Erythroblast (primary cell): ENCODE results near the gene CCNE1.

Experiments
- DNase-seq, 2 experiments: peaks; one replicate each; lab custom pipeline; 2025; lab: John Stamatoyannopoulos, UW
- GATA1 ChIP-seq: IDR thresholded peaks from 2 replicates; pipeline ENCODE4 v1.6.1; 2011; ENCODE audit warnings: low read depth, mild to moderate bottlenecking, control low read depth, low read length, moderate library complexity
- POLR2A ChIP-seq: IDR thresholded peaks from 2 replicates; pipeline ENCODE4 v1.6.1; 2011; ENCODE audit warnings: mild to moderate bottlenecking, low read length

CCNE1 gene

DNA sequence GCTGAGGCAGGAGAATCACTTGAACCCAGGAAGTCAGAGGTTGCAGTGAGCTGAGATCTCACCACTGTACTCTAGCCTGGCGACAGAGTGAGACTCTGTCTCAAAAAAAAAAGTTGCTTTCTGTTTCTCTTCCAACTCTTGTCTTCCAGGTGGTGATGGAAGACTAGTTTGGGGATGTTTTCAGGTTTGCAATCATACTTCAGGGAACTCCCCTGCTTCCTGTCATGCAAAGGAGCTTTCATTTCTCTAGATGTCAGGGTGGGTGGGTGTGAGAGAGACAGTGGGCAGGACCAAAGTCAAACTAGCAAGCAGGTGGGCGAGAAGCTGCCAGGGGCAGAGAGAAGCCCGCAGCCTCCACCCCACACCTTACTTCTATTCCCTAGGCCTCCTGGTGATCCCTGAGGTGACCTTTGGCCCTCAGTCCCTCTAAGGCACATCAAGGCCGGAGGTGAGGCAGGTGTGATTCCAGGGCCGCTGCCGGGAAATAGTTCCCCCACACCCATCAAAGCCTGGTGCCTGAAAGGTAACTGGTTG is 25.7 kb downstream of the CCNE1 start:
- DNase-seq, result no peak
- TF ChIP-seq POLR2A (no peak), GATA1 (no peak)

- no peak for DNase-seq
- TF ChIP-seq POLR2A (no peak), GATA1 (no peak)
Measured at GRCh38 chr19:29837996-29838395, 26.2 kb downstream of the CCNE1 start.

GRCh38 chr19:29840066-29840950 is 28.5 kb downstream of the CCNE1 start:
- no peak for DNase-seq
- TF ChIP-seq GATA1, result no peak
- TF ChIP-seq POLR2A, result no peak

DNA sequence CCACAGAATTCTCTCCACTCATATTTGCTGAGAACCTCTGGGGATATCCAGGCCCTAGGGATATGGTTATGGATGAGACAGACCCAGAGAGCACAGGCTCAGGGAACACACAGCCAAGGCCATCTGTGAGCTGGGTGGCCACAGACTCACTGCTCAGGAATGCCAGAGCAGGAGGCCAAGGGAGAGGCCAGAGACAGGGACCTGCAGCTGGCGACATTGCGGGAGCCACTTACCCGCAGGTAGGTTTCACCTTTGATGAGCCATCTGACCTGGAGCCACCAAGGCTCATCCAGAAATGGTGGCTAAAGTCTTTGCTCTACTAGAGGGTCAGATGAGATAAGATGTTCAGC is 29.4 kb downstream of the CCNE1 start:
- DNase-seq, result no peak
- no peak for TF ChIP-seq GATA1
- no peak for TF ChIP-seq POLR2A

DNA sequence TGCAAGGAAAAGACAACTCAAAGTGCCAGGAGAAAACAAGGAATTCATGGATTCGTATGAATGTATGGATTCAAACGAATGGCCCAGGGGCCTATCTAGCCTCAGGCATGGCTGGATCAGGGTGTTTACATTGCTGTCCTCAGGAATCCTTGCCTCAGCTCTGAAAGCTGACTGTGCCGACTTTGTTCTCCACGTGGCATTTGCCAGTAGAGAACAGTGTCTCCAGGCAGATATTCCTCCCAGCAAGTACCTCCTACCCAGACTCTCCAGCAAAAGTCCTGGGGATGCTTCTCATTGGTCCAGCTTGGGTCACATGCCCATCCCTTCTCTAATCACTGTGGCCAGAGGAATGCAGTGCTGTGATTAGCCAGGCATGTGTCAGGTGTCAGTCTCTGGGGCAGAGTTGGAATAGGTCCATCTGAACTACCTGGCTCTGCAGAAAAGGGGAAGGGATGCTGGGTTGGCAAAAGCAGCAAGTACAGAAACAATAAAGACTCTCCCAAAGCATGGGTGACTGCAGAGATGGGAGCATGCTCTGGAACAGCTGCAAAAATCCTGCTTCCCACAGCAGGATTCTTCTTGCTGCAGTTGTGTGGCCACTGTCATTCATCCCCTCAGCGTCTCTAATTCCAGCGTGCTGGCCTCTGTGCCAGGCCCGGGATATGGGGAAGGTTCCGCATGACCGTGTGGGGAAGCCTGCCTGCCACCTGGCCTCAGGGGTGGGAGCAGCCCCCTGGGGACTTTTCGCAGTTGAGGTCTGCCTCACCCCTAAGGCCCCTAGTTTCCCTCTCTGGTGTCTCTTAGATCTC is 30.0 kb downstream of the CCNE1 start:
- TF ChIP-seq POLR2A (no peak), GATA1 (no peak)

DNA sequence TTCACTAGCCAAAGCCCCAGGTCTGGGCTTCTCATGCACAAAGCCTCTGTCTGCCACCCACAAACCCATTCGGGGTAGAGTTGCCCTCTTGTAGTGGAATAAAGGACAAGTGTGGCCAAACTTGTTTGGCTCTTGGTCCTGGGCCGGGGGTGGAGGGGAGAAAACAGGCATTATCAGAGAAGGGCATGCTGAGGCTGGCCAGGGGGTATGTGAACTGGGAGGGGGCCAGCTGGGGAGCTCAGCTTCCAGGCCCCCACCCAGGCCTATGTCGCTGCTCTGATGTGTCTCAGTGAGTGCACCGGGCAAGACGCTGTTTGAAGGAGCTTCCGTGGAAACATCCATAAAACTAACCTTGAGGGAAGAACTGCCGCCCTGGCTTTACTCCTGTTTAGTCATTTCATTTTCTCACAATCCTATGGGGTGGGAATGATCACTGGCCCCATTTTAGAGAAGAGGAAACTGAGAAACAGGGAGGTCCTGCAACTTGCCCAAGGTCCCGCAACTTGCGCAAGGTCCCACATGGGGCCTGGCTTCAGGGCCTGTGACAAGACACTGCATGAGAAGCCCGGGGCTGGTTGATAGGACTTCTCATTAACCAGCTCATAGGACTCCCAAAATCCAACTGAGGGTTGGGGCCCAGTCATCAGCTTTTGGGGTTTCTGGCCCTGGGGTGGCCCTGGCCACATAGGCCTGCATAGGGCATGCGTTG is 30.8 kb downstream of the CCNE1 start:
- no peak for TF ChIP-seq POLR2A
- TF ChIP-seq GATA1, result no peak
- peak; percentile 33 to 46 for DNase-seq

More for the DNA sequence above, 30.0 kb downstream of the CCNE1 start:
- no peak for DNase-seq

- peak; percentile 56 for DNase-seq
Measured at GRCh38 chr19:29843180-29844051, 31.6 kb downstream of the CCNE1 start.

DNA sequence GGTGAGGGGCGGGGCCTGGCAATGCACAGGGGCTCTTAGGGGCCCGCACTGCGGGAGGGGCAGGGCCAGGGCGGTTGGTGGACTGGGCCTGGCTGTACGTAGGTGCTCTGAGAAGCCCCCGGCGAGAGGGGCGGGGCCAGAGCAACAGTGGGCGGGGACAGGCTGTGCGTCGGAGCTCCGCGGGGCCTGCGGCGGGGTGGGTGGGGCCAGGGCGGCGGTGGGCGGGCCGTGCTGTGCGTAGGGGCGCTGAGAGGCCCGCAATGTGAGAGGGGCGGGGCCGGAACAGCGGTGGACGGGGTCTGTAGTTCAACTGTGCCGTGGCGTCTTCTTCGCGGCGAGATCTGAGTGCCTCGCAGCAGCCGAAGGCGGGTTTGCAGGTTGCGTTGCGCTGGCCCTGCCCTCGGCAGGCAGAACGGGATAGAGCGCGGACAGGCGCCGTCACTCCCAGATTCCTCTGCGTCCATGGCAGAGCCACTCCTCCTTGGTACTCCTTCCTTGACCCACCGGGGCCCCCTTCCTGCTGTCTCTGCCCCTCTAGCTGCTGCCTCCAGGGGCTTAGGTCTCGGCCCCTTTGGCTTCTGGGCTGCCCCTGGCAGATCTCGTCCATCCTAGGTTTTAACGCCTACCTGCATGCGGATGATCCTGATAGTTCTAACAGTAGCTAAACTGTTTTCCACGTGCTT is 33.2 kb downstream of the CCNE1 start:
- peak; percentile 93 to 94 for DNase-seq
- no peak for TF ChIP-seq GATA1
- TF ChIP-seq POLR2A, result no peak

More at GRCh38 chr19:29843180-29844051, 31.6 kb downstream of the CCNE1 start:
- no peak for TF ChIP-seq GATA1
- TF ChIP-seq POLR2A, result no peak

GRCh38 chr19:29845574-29846176 is 33.9 kb downstream of the CCNE1 start:
- DNase-seq, result peak; percentile 39 to 46
- TF ChIP-seq GATA1 (no peak), POLR2A (no peak)

DNA sequence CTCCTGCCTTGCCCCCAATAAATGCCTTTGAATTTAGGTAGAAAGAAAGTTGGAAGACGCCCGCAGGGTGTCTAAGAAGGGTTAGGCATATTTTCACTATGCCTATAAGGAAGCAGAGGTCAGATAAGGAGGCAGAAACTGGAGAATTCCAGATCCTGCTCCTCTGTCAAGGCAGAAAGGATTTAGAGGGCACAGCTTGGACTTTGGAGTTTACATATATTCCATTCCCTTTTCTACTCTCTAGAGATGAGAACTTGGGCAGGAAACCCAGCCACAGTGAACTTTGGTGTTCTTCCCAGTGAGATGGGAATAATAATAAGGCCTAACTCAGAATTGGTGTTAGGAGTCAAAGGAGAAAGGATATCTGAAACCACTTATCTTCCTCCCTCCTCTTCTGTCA is 37.4 kb downstream of the CCNE1 start:
- TF ChIP-seq GATA1, result no peak
- TF ChIP-seq POLR2A, result no peak
- no peak for DNase-seq

- DNase-seq, result no peak
- TF ChIP-seq GATA1 (no peak), POLR2A (no peak)
Measured at GRCh38 chr19:29850482-29850881, 38.7 kb downstream of the CCNE1 start.

- TF ChIP-seq POLR2A (no peak), GATA1 (no peak)
- DNase-seq, result no peak
Measured at GRCh38 chr19:29851769-29852521, 40.2 kb downstream of the CCNE1 start.
